ENCODE measurements around the gene UCP2. TPM values are rescaled to one million over a fixed set of nuclear protein-coding genes. Genes with fewer than 3 reads are reported as not detected.
A peak's percentile ranks its signal among the peaks of the same experiment; 100 is the strongest.

The UCP2 gene
- total RNA-seq, 2 experiments from 2014 or later, result 145 to 358 TPM

GRCh38 chr11:73998846-73999575 is 16.4 kb upstream of the UCP2 start:
- no peaks in the 10 kb centered on the region for H4K20me1 ChIP-seq (ENCODE audit: insufficient read depth, low read length)
- POLR2A ChIA-PET, result interaction anchor here (0.6 to 2.0 kb wide), 8 partner anchors 12 to 151 kb away, joined by 3 to 39 read pairs (median 4); partner anchors contain the start of gene UCP2
- peak overlapping the region; percentile 30; the same call in 1 of the 2 replicates for H2AFZ ChIP-seq (ENCODE audit: low read length)
- TF ChIP-seq, protein P1, sequence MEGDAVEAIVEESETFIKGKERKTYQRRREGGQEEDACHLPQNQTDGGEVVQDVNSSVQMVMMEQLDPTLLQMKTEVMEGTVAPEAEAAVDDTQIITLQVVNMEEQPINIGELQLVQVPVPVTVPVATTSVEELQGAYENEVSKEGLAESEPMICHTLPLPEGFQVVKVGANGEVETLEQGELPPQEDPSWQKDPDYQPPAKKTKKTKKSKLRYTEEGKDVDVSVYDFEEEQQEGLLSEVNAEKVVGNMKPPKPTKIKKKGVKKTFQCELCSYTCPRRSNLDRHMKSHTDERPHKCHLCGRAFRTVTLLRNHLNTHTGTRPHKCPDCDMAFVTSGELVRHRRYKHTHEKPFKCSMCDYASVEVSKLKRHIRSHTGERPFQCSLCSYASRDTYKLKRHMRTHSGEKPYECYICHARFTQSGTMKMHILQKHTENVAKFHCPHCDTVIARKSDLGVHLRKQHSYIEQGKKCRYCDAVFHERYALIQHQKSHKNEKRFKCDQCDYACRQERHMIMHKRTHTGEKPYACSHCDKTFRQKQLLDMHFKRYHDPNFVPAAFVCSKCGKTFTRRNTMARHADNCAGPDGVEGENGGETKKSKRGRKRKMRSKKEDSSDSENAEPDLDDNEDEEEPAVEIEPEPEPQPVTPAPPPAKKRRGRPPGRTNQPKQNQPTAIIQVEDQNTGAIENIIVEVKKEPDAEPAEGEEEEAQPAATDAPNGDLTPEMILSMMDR (conservative IDR thresholded peaks at IDR 0.05; ENCODE audit: low read length), result no peak
- no peak for TF ChIP-seq EZH2phosphoT487 (IDR thresholded peaks at IDR 0.05; ENCODE audit: borderline replicate concordance, low read depth, low read length)
- intact Hi-C loops (cut with micrococcal nuclease; ENCODE audit: unreplicated experiment), result no loop called here
- H3K79me2 ChIP-seq (ENCODE audit: insufficient read depth, low read depth, low read length), result no peaks in the 10 kb centered on the region; the same call in 1 of the 2 replicates
- CTCF ChIA-PET (ENCODE audit: unreplicated experiment), result no interaction called here
- no TSS peak for BruUV-seq (replicated peaks)
- H3K4me3 ChIP-seq (ENCODE audit: low read depth, low read length, poor library complexity, severe bottlenecking), result peak overlapping the region; percentile 8
- H3K9me2 ChIP-seq (ENCODE audit: insufficient read depth, low read length), result no peaks in the 10 kb centered on the region
- peak overlapping the region; percentile 88 for H3K27ac ChIP-seq (ENCODE audit: low read depth, low read length, poor library complexity, severe bottlenecking)
- H3K4me1 ChIP-seq (ENCODE audit: insufficient read depth, low read length, poor library complexity, severe bottlenecking), result peaks cover 68% of the 10 kb centered on the region
- peak overlapping the region; percentile 66 for H3K4me2 ChIP-seq (ENCODE audit: low read length)
- H3K9me3 ChIP-seq (ENCODE audit: low read length), result no peaks in the 10 kb centered on the region
- DNase-seq (ENCODE audit: low spot score), result no peak
- no peaks in the 10 kb centered on the region for H3K36me3 ChIP-seq (ENCODE audit: insufficient read depth, low read length)

DNA sequence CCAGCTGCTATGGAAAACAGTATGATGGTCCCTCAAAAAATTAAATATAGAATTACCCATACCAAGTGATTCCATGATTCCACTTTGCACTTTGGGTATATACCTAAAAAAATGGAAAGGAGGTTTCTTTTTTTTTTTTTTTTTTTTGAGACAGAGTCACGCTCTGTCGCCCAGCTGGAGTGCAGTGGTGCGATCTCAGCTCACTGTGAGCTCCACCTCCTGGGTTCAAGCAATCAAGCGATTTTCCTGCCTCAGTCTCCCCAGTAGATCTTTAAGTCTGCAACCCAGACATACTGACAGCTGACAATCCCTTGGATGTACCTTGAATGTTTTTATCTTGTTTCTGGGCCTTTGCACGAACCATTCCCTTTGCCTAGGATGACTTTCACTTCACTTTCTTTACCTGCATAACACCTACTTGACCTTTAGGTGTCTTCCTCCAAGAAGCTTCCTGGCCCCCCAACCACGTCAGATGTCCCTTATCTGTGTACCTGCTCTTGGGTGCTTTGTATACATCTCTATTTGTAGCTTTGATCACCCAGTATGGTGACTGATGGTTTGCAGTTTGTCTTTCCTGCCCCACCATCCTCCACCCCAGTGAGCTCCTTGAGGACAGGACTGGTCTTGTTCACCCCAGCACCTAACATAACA is 14.6 kb upstream of the UCP2 start:
- Histone ChIP-seq H3K9me3 (ENCODE audit: low read length) (no peaks in the 10 kb centered on the region), H3K4me3 (ENCODE audit: low read depth, low read length, poor library complexity, severe bottlenecking) (peak overlapping the region; percentile 42), H3K79me2 (ENCODE audit: insufficient read depth, low read depth, low read length) (no peaks in the 10 kb centered on the region; the same call in 1 of the 2 replicates), H3K4me1 (ENCODE audit: insufficient read depth, low read length, poor library complexity, severe bottlenecking) (peaks cover 82% of the 10 kb centered on the region), H2AFZ (ENCODE audit: low read length) (peak overlapping the region; percentile 30; the same call in 1 of the 2 replicates), H3K36me3 (ENCODE audit: insufficient read depth, low read length) (no peaks in the 10 kb centered on the region), H4K20me1 (ENCODE audit: insufficient read depth, low read length) (no peaks in the 10 kb centered on the region), H3K4me2 (ENCODE audit: low read length) (peak overlapping the region; percentile 66), H3K9me2 (ENCODE audit: insufficient read depth, low read length) (no peaks in the 10 kb centered on the region), H3K27ac (ENCODE audit: low read depth, low read length, poor library complexity, severe bottlenecking) (peak overlapping the region; percentile 88)
- DNase-seq (ENCODE audit: low spot score), result peak; percentile 72
- intact Hi-C loops (cut with micrococcal nuclease; ENCODE audit: unreplicated experiment), result no loop called here
- POLR2A ChIA-PET, result interaction anchor here (0.6 to 2.0 kb wide), 5 partner anchors 15 to 1313 kb away, joined by 3 to 39 read pairs (median 4); partner anchors contain the start of genes C2CD3, PPME1 and UCP2
- CTCF ChIA-PET (ENCODE audit: unreplicated experiment), result interaction anchor here (1.2 to 1.5 kb wide), 2 partner anchors 15 to 17 kb away, joined by 4 to 5 read pairs; partner anchors contain the start of gene UCP2
- BruUV-seq (replicated peaks), result no TSS peak
- TF ChIP-seq EZH2phosphoT487 (IDR thresholded peaks at IDR 0.05; ENCODE audit: borderline replicate concordance, low read depth, low read length), result no peak
- TF ChIP-seq, protein P1 (conservative IDR thresholded peaks at IDR 0.05; ENCODE audit: low read length), result peak; percentile 58
